ENCODE data around the gene TOGARAM2. TPM values are rescaled to one million over a fixed set of nuclear protein-coding genes. Genes with fewer than 3 reads are reported as not detected.

Gene TOGARAM2
- total and polyA plus RNA-seq, 8 donors: 0.03 to 9.1 (median 0.74) TPM

- intact Hi-C loops (cut with DNase I): no loop called here
- FAIRE-seq: no peak
- no peak for DNase-seq
These were observed 2.5 kb upstream of the TOGARAM2 start for GRCh38 chr2:28978606-28979005.

GRCh38 chr2:28979041-28979440, 2.1 kb upstream of the TOGARAM2 start:
- DNase-seq: no peak
- FAIRE-seq: no peak

More at GRCh38 chr2:28978606-28979005, 2.5 kb upstream of the TOGARAM2 start:
- no peak for ATAC-seq
- no peaks in the 10 kb centered on the region for H3K9me3 ChIP-seq
- H3K4me1 ChIP-seq: no peaks in the 10 kb centered on the region
- H3K36me3 ChIP-seq: no peaks in the 10 kb centered on the region
- WGBS, 2 donors: 71 to 72% methylated on average over 6 of the region's 6 CpGs
- H3K27ac ChIP-seq: no peak overlapping the region
- no peaks in the 10 kb centered on the region for H3K27me3 ChIP-seq
- no peak for TF ChIP-seq CTCF (IDR thresholded peaks at IDR 0.05)
- no peak overlapping the region for H3K4me3 ChIP-seq

GRCh38 chr2:28979576-28980366, 1.3 kb upstream of the TOGARAM2 start:
- no peak overlapping the region for H3K4me3 ChIP-seq
- H3K4me1 ChIP-seq: no peaks in the 10 kb centered on the region
- no peaks in the 10 kb centered on the region for H3K36me3 ChIP-seq
- WGBS, 2 donors: 66 to 70% methylated on average over 13 of the region's 13 CpGs
- no peak overlapping the region for H3K27ac ChIP-seq
- ATAC-seq: no peak
- intact Hi-C loops (cut with DNase I): no loop called here
- FAIRE-seq: no peak
- TF ChIP-seq CTCF (IDR thresholded peaks at IDR 0.05): no peak
- H3K27me3 ChIP-seq: no peaks in the 10 kb centered on the region
- DNase-seq: no peak
- H3K9me3 ChIP-seq: no peaks in the 10 kb centered on the region

More at GRCh38 chr2:28979041-28979440, 2.1 kb upstream of the TOGARAM2 start:
- Histone ChIP-seq H3K27ac (no peak overlapping the region), H3K27me3 (no peaks in the 10 kb centered on the region), H3K4me1 (no peaks in the 10 kb centered on the region), H3K36me3 (no peaks in the 10 kb centered on the region), H3K9me3 (no peaks in the 10 kb centered on the region), H3K4me3 (no peak overlapping the region)
- ATAC-seq: no peak
- 62 to 68% methylated on average over 7 of the region's 7 CpGs for WGBS, 2 donors
- no peak for TF ChIP-seq CTCF (IDR thresholded peaks at IDR 0.05)
- intact Hi-C loops (cut with DNase I): no loop called here

- FAIRE-seq: no peak
- Histone ChIP-seq H3K27me3 (no peaks in the 10 kb centered on the region), H3K27ac (no peak overlapping the region), H3K4me1 (no peaks in the 10 kb centered on the region), H3K36me3 (no peaks in the 10 kb centered on the region), H3K4me3 (no peak overlapping the region), H3K9me3 (no peaks in the 10 kb centered on the region)
- no peak for ATAC-seq
- DNase-seq: no peak
- no peak for TF ChIP-seq CTCF (IDR thresholded peaks at IDR 0.05)
- WGBS, 2 donors: 85 to 93% methylated on average over 3 of the region's 3 CpGs
- intact Hi-C loops (cut with DNase I): no loop called here
These were observed 606 bp upstream of the TOGARAM2 start for GRCh38 chr2:28980368-28981015.
